Erythroblast (primary cell): ENCODE results near the gene FUT7.

Experiments used
- GATA1 ChIP-seq: IDR thresholded peaks from 2 replicates; pipeline ENCODE4 v1.6.1; 2011; ENCODE audit warnings: low read depth, mild to moderate bottlenecking, control low read depth, low read length, moderate library complexity
- POLR2A ChIP-seq: IDR thresholded peaks from 2 replicates; pipeline ENCODE4 v1.6.1; 2011; ENCODE audit warnings: mild to moderate bottlenecking, low read length

- TF ChIP-seq POLR2A (no peak), GATA1 (no peak)
Observed at GRCh38 chr9:137045294-137046087, 13.6 kb upstream of the FUT7 start.
